ENCODE measurements around the gene ONECUT1. TPM values are rescaled to one million over a fixed set of nuclear protein-coding genes. Genes with fewer than 3 reads are reported as not detected.
A peak's percentile ranks its signal among the peaks of the same experiment; 100 is the strongest.
"Not testable (repeated sequence)": the region's sequence is repeated elsewhere in the genome, so short reads cannot be mapped to it uniquely, and the experiment has no call there.

Gene ONECUT1
- polyA plus RNA-seq (2014; cell fraction: cytosol; rRNA removed) = 0.46 TPM in 1 of 2 replicates, not detected in the other
- not detected in 2 replicates for polyA plus RNA-seq (2014; cell fraction: nucleus; rRNA removed)

- DNase-seq (ENCODE audit: low spot score) = peak; percentile 67
These were observed at the start of gene ONECUT1 for GRCh38 chr15:52790169-52790708. ONECUT1 (minus strand) TSS chr15:52790336; CDS start chr15:52789884, 452 bp downstream.

- no peak for DNase-seq (ENCODE audit: low spot score)
These were observed 44.2 kb upstream of the ONECUT1 start for GRCh38 chr15:52834379-52834778.

- not testable (repeated sequence) for DNase-seq (ENCODE audit: low spot score)
These were observed 34.2 kb upstream of the ONECUT1 start for GRCh38 chr15:52824169-52824942.

- DNase-seq (ENCODE audit: low spot score) = no peak
These were observed 32.3 kb upstream of the ONECUT1 start for GRCh38 chr15:52822475-52822874.

- no peak for DNase-seq (ENCODE audit: low spot score)
These were observed 29.1 kb upstream of the ONECUT1 start for GRCh38 chr15:52819253-52819652.

- DNase-seq (ENCODE audit: low spot score) = not testable (repeated sequence)
These were observed 25.8 kb upstream of the ONECUT1 start for GRCh38 chr15:52815899-52816298.

- no peak for DNase-seq (ENCODE audit: low spot score)
These were observed 18.9 kb upstream of the ONECUT1 start for GRCh38 chr15:52808996-52809395.

GRCh38 chr15:52808441-52808840 is 18.3 kb upstream of the ONECUT1 start:
- DNase-seq (ENCODE audit: low spot score) = no peak

GRCh38 chr15:52806284-52806655 is 16.1 kb upstream of the ONECUT1 start:
- DNase-seq (ENCODE audit: low spot score) = no peak

- DNase-seq (ENCODE audit: low spot score) = peak; percentile 35
These were observed 15.5 kb upstream of the ONECUT1 start for GRCh38 chr15:52805351-52806283.

- DNase-seq (ENCODE audit: low spot score) = no peak
These were observed 14.5 kb upstream of the ONECUT1 start for GRCh38 chr15:52804526-52805081.

- DNase-seq (ENCODE audit: low spot score) = no peak
These were observed 13.6 kb upstream of the ONECUT1 start for GRCh38 chr15:52803467-52804306.

- no peak for DNase-seq (ENCODE audit: low spot score)
These were observed 13.0 kb upstream of the ONECUT1 start for GRCh38 chr15:52803108-52803466.

GRCh38 chr15:52802110-52802509 is 12.0 kb upstream of the ONECUT1 start:
- DNase-seq (ENCODE audit: low spot score) = no peak

- no peak for DNase-seq (ENCODE audit: low spot score)
These were observed 11.6 kb upstream of the ONECUT1 start for GRCh38 chr15:52801748-52802085.

- no peak for DNase-seq (ENCODE audit: low spot score)
These were observed 11.0 kb upstream of the ONECUT1 start for GRCh38 chr15:52800828-52801747.

GRCh38 chr15:52799145-52799811 is 9.1 kb upstream of the ONECUT1 start:
- DNase-seq (ENCODE audit: low spot score) = no peak

GRCh38 chr15:52798529-52799101 is 8.5 kb upstream of the ONECUT1 start:
- DNase-seq (ENCODE audit: low spot score) = no peak
